Globus pallidus (tissue), 1 donor: ENCODE measurements around the gene RAB40B.
"Not testable (repeated sequence)": the region's sequence is repeated elsewhere in the genome, so short reads cannot be mapped to it uniquely, and the experiment has no call there.

Experiments used
- DNase-seq: peaks from one replicate; pipeline ENCODE4 v3.0.0-alpha.2; 2015; ENCODE audit warnings: low spot score

Gene RAB40B, protein sequence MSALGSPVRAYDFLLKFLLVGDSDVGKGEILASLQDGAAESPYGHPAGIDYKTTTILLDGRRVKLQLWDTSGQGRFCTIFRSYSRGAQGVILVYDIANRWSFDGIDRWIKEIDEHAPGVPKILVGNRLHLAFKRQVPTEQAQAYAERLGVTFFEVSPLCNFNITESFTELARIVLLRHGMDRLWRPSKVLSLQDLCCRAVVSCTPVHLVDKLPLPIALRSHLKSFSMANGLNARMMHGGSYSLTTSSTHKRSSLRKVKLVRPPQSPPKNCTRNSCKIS

DNA sequence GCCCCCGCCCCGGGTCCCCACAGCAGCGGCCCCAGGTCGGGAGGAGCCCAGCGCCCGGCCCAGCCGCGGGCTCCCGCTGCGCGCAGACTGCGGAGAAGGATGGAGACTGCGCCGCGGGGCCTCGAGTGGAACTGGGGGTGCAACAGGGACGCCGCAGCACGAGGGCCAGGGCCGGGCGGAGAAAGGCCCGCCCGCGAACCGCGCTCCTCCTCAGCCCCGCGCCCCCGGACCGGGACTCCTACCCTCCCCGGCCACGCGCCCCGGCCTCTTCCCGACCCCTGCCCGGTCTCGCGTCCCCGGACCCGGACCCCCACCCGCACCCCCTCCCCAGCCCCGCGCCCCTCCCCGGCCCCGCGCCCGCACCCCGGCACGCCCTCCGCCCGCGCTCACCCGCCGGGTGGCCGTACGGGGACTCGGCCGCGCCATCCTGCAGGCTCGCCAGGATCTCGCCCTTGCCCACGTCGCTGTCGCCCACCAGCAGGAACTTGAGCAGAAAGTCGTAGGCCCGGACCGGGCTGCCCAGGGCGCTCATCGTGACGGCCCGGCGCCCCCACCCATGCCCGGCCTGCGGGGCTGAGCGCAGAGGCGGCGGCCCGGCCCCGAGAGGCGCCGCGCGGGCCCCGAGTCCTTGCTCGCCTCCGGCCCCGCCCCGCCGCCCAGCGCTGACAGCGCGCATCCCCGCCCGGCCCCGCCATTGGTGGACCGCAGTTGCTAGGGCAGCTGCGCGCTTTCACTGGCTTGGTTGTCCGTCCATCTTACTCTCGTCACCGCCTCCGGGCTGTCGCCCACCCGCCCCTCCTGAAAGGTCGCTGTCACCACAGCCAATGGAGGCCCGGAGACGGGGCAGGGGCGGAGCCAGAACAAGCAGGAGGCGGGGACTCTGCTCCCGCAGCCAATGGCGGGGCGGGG lies at the start of gene RAB40B:
TSS of gene RAB40B (minus strand) at position 634 of the 909 bp plus-strand sequence. CDS start at position 532, 102 bp downstream.
- peak; percentile 99 for DNase-seq

DNA sequence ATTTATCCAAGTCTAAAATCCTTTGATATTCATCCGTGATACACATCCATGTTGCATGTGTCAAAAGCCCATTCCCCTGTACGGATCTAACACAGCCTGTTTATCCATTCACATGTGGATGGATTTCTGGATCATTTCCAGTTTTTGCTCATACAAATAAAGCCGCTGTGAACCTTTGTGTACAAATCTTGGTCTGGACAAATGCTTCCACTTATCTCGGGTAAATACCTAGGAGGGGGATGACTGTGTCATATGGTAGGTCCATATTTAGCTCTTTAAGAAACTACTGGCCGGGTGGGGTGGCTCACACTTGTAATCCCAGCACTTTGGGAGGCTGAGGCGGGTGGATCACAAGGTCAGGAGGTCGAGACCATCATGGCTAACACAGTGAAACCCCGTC lies 47.0 kb upstream of the RAB40B start:
- no peak for DNase-seq

DNA sequence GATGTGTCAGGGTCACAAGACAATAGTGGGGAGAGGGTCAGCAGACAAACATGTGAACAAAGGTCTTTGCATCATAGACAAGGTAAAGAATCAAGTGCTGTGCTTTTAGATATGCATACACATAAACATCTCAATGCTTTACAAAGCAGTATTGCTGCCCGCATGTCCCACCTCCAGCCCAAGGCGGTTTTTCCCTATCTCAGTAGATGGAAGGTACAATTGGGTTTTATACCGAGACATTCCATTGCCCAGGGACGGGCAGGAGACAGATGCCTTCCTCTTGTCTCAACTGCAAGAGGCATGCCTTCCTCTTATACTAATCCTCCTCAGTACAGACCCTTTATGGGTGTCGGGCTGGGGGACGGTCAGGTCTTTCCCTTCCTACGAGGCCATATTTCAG lies 46.2 kb upstream of the RAB40B start:
- not testable (repeated sequence) for DNase-seq

DNA sequence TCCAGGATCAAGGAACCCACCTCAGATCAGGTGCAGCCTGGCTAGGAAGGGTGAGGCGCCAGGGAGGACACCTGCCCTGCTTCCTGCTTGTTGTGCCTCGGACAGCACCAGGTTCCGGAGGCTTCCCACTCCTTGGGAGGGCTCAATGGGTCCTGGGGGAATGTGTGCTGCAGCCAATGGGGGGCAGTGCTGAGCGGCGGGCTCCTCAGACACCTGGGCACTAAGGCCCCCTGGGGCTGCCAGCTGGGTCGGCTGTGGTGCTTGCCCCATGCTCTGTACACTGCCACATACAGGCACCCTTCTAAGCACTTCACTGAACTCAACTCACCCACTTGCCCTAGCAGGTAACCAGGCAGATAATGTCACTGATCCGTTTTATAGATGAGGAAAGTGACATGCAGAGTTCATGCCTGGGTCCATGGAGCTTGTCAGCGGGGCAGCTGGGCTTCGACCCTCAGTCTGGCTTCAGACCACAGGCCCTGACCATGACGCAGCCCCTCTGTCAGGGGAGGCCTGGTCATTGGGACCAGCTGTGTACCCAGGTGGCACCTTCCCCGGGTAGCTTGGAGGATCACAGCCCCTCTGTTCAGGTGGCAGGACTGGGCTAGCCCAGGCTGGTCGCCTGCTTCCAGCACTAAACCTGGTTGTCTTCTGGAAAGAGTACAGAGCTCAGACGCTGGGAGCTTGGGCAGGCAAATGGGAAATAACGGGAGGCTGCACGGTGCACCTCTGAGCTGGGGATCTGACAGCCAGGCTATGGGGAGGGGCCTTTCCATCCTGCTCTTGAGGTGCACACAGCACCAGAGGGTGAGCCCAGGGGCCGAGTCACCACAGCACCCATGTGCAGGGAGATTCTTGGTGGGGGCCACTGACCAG lies 45.1 kb upstream of the RAB40B start:
- DNase-seq: no peak

DNA sequence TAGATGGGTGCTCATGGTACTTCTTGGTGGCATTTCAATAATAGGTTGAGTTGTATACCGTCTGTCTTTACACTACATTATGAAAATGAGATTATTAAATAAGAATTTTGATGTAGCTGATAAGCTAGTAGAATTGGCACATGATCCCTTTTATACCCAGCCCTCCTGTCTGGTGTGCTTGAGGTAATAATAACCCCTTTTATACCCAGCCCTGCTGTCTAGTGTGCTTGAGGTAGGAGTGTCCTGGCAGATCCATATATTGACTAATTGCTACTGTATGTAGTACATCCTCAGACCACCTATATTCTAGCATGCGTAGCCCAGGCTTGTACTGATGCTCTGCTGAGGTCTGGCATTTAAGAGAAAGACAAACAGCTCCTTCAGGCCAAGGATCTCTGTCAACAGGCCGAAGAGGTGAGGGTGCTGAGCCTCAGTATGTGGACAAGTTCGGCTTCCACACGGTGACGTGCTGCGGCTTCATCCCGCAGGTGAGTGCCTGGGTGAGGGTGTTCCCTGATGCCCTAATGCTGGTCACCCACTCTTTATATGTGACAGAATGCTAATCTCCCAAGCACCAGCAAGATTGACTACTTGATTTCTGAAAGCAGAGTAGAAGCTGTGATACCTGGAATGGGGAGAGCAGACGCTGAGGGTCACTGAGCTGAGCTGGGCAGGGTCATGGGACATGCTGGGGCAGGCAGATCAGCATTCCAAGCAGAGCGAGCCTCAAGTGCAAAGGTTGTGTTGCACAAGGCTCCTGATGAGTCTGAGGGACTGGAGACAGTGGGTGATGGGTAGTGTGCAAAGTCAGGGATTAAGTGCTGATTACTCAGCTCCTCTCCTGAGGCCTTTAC lies 42.6 kb upstream of the RAB40B start:
- DNase-seq: no peak

DNA sequence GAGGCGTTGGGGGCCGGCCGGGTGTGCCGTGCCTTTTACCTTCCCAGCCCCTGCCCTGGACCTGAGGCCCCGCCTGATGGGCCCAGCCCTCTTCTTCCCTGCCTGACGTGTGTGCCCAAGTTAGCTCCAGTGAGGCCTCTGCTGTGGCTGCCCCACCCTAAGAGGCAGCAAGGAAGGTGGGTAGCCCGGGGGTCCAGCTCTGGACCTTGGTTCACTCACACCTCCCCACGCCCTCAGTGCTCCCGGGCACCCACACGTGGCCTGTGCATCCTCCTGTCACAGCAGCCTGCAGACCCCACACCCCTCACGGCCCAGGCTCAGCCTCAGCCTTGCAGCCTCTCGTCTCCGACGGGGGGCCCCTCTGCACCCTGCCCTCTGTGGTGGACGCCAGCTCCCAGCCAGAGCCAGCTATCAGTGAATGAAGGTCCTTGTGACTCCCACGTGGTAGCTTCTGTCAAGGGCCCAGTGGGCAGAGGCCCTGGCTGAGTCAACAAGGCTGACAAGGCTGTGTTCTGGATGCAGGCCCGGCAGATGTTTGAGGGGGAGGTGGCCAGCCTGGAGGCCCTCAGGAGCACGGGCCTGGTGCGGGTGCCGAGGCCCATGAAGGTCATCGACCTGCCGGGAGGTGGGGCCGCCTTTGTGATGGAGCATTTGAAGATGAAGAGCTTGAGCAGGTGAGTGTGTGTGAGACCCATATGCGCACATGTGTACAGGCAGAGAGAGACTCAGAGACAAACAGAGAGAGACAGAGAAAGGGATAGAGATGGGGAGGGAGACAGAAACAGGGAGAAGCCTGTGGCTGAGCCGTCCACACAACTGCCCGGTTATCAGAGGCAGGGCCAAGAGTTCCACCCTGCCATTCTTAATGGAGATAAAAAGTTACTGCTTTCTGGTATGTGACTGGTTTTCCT lies 39.7 kb upstream of the RAB40B start:
- peak; percentile 98 for DNase-seq

DNA sequence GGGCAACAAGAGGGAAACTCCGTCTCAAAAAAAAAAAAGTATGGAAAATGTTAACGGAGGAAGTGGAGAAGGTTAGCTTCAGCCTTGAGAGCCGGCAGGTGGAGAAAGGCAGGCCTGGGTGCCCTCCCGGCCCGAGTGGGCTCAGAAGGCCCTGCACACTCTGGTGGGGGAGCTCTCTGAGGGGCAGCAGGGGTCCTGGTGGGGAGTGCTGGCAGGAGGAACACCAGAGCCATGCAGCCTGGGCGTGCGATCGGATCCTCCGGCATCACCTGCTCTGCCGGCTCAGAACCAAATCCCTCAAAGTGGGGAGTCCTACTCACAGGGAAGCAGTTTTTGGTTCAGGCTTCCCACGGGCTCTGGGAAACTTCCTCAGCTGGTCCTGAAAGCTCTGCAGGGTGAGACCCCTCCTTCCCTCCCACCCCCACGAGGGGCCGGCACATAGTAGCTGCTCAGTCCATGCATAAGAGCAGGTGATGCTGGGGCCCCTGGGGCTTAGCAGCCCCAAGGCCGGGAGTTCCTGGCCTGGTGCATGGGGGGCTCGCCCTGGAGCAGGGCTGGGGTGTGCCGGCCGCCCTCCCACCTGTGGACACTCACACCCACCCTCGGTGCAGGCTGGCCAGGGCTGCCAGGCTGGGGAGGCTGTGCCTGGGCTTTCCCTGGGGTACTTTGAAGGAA lies 38.1 kb upstream of the RAB40B start:
- DNase-seq: no peak

DNA sequence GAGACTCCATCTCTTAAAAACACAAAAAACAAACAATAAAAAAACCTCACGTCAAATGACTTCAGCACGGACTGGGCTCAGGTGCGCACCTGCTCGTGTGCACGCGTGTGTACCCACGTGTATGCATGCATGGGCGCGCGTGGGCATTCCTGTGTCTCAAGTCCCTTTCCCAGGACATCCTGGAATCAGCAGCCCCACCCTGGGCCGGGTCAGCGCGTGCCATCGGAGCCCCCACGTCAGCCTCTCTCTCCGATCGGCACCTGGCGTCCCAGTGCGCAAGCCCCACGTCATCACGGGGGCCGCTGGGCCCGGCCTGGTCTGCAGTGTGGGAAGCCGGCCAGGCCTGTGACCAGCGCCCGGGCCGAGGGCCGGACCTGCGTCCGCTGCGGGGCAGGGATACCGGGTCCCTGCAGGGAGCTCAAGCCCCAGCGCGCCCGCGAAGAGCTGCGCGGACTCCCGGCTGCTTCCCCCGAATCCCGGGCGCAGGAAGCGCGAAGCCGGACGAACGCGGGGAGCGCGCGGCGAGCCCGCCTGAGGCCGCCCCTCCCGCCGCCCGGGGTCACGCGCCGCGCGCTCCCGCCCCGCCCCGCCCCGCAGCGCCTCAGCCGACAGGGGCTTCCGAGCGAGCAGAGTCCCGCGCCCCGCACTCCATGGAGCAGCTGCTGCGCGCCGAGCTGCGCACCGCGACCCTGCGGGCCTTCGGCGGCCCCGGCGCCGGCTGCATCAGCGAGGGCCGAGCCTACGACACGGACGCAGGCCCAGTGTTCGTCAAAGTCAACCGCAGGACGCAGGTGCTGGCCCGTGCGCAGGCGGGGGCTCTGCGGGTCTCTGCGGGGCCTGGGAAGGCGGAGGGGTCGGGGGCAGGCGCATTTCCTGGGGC lies 36.7 kb upstream of the RAB40B start, which contains the start of gene FN3K:
TSS of gene FN3K (plus strand) at position 629 of the 880 bp plus-strand sequence. CDS start at position 651, 22 bp downstream.
- DNase-seq: peak; percentile 72

DNA sequence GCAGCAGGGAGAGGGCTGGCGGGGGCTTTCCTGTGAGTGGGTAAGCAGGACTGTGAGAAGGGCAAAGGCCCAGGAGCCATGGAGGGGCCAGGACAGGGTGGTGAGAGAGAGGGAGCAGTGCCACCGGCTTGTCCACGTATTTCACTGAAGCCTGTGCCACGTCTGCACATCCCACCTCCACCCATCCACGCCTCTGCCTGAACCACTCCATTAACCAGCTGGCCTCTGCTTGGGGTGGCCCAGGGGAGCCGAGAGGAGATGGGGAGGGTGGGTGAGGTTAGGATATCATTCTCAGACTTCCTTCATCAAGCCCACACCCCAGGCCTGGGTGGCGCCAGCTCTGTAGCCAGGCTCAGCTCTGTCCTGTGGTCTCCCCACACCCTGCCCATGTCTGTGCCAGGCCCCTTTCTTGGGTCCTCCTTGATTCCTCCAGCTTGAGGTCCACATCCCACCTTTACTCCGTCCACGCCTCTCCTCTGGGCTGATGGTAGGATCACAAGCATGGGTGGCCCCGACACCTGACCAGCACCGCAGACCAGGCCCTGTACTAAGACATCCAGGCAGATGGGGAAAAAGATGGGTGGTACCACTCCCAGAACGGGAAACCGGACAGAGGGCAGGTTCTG lies 33.7 kb upstream of the RAB40B start:
- no peak for DNase-seq

DNA sequence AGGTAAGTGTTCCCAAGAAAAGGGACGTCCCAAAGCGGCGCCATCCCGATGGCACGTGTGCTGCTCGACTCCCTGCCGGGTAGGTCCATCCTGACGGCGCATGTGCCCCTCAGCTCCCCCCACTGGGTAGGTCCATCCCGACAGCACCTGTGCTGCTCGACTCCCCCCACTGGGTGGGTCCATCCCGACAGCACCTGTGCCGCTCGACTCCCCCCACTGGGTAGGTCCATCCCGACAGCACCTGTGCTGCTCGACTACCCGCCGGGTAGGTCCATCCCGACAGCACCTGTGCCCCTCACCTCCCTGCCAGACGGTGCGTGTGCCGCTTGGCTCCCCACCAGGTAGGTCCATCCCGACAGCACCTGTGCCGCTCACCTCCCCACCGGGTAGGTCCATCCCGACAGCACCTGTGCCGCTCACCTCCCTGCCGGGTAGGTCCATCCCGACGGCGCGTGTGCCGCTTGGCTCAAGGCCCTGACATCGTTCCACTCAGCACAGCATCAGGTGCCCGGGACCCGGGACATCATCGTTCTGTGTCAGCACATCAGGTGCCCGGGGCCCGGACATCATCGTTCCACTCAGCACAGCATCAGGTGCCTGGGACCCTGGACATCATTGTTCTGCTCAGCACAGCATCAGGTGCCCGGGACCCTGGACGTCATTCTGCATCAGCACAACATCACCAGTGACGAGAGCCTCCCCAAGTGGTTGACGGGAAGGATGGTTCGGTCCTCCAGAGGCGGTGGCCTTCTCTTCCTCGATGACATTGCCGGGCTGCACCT lies 31.2 kb upstream of the RAB40B start:
- no peak for DNase-seq

DNA sequence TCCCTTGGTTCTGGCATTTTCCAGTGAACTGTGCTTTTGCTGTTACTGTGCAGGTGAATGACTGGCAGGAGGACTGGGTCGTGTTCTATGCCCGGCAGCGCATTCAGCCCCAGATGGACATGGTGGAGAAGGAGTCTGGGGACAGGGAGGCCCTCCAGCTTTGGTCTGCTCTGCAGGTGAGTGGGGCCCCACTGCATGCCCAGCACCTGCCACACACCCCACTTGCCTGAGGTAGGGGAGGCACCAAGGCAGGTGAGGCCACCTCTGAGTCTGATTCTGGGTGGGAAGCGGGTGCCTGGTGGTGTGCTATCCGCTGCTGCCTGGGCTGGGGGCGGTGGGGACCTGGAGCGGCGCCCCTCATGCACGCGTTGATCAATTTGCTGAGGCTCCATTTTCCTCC lies 27.9 kb upstream of the RAB40B start:
- DNase-seq: no peak

DNA sequence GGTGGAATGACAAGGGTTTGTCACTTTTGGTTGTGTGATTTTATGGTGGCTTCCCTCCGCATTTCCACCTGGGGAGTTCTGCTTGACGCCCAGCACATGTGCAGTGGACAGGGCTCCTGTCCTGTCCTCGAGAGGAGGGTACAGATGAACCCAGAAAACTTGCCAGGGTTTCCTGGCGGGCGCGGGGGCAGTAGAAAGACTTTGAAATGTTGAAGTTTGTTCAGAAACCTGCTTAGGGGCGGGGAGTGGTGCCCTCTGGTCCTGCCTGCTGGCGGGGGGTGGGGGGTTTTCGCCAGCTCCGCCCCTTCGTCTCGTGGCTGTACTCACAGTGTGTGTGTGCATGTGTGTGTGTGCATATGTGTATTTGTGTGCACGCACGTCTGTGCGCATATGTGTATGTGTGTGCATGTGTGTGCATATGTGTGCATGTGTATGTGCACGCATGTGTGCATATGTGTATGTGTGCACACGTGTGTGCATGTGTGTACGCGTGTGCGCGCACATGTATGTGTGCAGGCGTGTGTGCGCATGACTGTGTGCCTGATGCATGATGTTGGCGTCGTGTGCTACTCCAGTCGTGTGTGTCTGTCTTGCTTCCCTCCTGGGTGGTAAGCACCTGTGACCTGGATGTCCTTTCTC lies 24.8 kb upstream of the RAB40B start:
- DNase-seq: no peak

DNA sequence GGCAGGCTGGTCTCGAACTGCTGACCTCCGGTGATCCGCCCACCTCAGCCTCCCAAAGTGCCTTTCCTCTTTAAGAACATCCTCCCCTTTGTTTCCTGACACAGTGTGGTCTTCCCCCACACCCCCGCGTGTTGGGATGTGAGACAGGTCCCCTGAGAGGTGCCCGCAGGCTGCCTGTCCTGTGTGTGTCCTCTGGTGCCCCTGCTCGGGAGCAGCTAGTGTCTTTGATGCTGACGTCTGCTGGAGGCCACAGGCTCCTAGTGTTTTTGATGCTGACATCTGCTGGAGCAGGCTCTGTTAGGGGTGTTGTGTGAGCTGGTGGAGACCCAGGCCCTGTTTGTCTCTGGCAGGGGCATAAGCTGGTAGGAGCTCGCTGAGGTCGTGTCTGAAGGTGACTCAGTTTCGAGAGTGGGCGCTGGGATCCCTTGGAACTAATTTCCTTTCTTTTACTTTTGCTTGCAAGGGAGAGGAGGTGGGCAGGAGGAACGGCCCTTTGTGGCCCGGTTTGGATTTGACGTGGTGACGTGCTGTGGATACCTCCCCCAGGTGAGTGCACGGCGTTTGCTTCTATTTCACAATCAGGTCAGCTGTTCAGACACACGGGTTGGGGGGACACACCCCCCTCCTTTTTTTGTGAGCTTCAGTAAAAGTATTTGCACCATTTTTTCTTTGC lies 24.0 kb upstream of the RAB40B start:
- DNase-seq: no peak

DNA sequence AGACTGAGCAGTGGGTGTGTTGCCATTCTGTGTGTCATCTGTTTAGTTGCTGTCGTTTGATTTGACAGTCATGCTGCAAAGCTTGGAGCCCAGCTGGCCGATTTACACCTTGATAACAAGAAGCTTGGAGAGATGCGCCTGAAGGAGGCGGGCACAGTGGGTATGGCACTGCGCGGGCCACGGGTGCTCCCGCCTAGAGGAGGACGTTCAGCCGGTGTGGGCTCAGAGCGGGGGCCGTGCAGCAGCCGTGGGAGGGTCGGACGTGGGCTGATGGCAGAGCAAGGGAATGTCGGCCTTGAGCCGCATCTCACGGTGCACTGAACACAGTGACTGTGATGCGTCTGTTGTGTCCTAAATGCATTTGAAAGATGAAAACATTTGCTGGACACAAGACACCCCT lies 21.7 kb upstream of the RAB40B start:
- no peak for DNase-seq

DNA sequence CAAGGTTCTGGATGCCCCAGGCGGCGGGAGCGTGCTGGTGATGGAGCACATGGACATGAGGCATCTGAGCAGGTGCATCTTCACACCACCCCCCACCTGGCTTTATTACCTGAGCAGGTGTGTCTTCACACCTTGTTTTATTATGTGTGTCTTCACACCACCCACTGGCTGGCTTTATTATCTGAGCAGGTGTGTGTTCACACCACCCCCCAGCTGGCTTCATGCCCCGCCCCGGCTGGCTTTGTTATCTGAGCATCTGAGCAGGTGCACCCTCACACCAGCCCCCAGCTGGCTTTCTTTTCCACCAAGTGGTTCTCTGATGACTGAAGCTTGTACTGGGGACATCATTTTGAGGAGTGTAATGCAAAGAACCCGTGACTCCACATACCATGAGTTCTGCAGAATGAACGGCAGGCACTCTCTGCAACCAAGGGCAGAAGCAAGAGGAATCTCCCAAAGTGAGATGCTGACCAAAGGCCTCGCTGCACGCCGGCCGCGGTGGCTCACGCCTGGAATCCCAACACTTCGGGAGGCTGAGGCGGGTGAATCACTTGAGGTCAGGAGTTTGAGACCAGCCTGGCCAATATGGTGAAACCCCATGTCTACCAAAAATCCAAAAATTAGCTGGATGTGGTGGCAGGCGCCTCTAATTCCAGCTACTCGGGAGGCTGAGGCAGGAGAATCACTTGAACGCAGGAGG lies 20.6 kb upstream of the RAB40B start:
- no peak for DNase-seq
